MM.1S (cell line): ENCODE measurements around the gene GEMIN5.
"Not testable (repeated sequence)": the region's sequence is repeated elsewhere in the genome, so short reads cannot be mapped to it uniquely, and the experiment has no call there.

Experiments used
- EZH2 ChIP-seq: fragments of 300-600 bp; sonication (generic); optimal IDR thresholded peaks from 2 replicates; pipeline ENCODE3; 2017; ENCODE audit warnings: low read depth, mild to moderate bottlenecking, antibody characterized with exemption, low read length, mixed read lengths
- TF ChIP-seq, protein P1 (sequence below): fragments of 300-600 bp; sonication (generic); IDR thresholded peaks from 2 replicates; pipeline ENCODE4 v1.5.1; 2016; ENCODE audit warnings: antibody characterized with exemption, low read length, mixed read lengths

- TF ChIP-seq, protein P1, sequence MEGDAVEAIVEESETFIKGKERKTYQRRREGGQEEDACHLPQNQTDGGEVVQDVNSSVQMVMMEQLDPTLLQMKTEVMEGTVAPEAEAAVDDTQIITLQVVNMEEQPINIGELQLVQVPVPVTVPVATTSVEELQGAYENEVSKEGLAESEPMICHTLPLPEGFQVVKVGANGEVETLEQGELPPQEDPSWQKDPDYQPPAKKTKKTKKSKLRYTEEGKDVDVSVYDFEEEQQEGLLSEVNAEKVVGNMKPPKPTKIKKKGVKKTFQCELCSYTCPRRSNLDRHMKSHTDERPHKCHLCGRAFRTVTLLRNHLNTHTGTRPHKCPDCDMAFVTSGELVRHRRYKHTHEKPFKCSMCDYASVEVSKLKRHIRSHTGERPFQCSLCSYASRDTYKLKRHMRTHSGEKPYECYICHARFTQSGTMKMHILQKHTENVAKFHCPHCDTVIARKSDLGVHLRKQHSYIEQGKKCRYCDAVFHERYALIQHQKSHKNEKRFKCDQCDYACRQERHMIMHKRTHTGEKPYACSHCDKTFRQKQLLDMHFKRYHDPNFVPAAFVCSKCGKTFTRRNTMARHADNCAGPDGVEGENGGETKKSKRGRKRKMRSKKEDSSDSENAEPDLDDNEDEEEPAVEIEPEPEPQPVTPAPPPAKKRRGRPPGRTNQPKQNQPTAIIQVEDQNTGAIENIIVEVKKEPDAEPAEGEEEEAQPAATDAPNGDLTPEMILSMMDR = not testable (repeated sequence)
- TF ChIP-seq EZH2 = not testable (repeated sequence)
These were observed 1.4 kb upstream of the GEMIN5 start for GRCh38 chr5:154939387-154939786.
